HG02678 (cell line): ENCODE results near the gene FAM162B.
"Not testable (repeated sequence)": the region's sequence is repeated elsewhere in the genome, so short reads cannot be mapped to it uniquely, and the experiment has no call there.

Experiments used
- ATAC-seq: cut with Tn5 transposase; IDR thresholded peaks from one replicate; pipeline ENCODE4 v1.9.1; 2021; ENCODE audit warnings: mild to moderate bottlenecking, moderate library complexity; ENCODE audit not compliant: unreplicated experiment

The FAM162B gene

DNA sequence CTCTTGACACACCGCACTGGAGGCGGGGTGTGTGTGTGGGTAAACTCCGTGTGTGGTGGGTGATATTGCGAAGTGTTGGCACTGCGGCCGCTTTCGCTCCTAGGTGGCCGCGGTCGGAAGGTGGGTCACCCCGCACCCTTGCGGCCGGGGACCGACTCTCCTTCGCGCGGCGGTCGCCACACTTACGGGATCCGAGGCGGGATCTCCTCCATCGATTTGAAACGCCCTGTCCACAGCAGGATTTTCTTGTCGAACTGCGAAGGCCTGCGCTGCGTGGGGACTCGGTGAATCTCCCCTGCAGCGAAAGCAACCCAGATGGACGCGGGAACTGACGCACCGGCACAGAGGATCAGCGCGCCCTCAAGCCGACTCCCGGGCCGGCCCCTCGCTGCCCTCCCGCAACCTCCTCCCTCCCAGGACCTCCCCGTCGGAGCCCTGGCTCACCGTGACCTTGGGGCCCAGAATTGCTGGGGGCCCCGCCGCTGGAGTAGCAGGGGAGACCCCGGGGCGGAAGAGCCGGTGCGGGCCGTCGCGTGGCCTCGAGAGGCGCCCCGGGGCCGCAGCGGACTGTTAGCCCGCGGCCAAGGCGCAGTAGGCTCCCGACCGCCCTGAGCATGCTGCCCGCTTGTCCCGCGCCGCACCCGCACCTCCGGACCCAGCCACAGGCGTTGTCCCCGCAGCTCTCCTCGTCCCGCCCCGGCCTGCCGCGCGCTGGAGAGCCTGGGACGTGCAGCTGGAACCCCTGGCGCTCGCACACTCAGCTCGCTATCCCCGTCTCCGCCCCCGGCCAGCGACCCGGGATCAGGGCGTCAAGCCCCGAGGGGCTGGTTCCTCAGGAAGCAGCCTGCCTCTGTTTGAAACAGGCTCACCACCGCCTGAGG is at the start of gene FAM162B:
Gene FAM162B, minus strand, starts transcription at position 759 of the 881 bp plus-strand sequence. Its CDS starts 143 bp downstream, at position 616.
- ATAC-seq, result no peak

DNA sequence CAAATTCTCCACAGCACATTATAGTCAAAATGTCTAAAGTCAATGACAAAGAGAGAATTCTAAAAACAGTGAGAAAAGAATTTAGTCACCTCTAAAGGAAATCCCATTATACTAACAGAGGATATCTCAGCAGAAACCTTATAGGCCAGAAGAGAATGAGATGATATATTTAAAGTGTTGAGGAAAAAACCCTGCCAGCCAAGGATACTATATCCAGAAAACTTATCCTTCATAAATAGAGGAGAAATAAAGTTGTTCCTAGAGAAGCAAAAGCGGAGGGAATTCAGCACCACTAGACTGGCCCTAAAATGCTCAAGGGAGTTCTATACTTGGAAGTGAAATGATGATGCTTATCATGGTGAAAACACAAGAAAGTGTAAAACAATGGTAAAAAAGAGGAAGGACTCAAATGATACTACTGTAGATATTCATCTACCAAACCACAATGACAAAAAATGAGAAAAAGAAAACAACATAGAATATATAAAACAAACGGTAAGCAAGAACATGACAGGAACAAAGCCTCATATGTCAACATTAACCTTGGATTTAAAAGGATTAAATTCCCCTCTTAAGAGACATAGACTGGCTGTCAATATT is 46.6 kb upstream of the FAM162B start:
- ATAC-seq, result no peak

DNA sequence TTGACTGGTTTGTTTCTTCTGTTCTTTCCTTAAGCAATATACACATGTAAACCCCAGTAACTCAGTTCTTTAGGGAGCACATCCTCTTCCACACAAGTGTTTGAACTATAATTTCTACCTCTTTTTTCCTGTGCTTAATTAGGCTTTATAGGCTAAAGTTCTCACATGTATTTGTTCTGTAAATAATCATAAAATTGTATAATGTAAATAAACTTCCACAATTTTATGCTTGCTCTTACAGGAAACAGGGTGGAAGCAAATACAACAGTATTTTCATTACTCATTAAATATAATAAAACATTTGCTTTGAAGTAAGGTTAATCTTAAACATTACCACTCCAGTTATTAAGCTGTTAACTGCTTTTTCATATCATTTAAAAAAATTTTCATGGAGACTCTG is 36.5 kb upstream of the FAM162B start:
- no peak for ATAC-seq

DNA sequence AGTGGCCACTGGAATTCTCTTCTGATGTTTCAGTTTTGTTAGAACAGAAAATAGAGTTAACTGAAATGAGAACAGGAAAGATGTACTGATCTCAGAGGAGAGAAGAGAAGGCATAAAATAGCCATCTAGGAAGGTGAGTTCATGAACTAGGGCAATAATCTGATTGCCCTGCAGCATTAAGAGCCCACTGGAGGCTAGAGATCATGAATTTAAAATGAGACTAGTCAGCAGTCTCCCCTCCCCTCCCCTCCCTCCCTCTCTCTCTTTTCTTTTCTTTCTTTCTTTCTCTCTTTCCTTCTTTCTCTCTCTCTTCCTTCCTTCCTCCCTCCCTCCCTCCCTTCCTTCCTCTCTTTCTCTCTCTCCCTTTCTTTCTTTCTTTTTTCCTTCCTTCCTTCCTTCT is 34.4 kb upstream of the FAM162B start:
- ATAC-seq, result no peak

DNA sequence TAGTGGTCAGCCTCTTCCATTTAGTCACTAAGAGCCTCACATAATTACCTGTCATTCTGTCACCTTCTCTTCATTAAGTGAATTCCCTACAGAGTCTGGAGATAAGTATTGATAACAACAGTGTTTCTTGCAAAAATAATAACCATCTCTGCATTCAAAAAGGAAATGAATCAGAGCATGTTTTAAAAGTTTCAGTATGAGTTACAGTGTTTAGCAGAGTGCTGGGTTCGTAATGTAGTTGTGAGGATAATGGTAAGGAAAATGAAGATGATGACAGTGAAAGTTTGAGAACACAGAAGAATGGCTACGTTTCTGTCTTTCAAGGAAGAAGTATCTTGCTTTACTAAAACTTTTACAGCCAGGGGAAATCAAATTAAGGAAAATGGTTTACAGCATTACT is 32.1 kb upstream of the FAM162B start:
- no peak for ATAC-seq

DNA sequence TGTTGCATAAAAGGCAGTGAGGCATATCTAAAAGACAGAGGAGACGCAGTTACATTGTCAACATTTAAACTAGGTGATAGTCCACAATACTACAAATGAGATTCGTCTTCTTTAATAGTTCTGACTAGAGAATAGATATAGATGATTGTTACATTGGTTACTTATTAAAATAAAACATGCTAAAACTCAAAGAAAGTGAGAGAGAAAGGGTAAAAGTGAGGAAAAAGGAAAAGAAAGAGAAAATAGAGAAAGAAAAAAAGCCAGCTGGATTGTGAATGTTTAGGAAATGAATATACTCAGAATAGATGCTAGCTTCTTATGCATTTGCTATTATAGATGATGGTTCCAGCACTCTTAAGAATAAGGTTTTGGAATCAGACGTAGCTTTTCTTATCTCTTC is 27.7 kb upstream of the FAM162B start:
- ATAC-seq, result no peak

DNA sequence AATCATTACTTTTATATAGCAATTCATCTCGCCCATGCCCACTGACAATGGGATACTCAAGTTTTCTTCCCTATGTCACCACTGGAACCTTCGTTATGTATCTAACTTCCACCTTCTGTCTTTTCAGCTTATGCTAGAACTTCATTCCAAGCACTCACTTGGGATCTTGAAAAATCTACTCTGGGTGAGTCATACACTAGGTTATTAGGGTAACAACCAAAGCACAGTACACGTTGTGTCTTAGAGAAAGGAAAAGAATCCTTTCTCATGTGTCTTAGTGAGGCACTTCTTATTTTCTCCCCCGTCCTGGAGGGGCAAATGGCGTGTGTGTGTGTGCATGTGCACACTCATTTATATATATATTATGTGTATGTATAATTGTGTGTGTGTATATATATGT is 18.3 kb upstream of the FAM162B start:
- no peak for ATAC-seq

DNA sequence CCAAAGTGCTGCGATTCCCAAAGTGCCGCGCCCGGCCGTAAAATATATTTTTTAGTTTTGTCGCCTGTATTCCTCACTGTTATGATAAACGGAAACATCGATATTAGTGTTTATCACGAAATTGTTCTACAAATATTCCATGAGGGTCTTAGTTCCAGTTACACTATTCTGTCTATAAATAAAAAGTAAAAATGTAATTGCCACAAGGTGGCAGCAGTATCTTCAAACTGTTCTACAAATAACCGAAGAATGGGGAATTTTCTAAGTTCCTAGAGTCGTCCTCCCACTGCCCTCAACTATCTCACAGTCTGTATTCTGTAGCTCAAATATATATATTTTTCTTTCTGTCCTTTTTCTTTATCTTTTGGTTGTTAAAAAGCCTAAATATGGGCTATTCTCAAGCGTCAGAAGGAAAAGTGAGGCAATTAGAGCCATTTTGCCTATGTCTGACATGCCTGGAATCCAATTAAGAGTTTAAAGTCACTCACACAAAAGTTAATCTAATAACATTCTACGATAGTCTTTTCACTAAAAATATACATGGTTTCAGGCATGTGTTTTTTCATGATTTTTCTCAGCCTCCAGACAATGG is 14.2 kb upstream of the FAM162B start:
- peak; percentile 79 for ATAC-seq

DNA sequence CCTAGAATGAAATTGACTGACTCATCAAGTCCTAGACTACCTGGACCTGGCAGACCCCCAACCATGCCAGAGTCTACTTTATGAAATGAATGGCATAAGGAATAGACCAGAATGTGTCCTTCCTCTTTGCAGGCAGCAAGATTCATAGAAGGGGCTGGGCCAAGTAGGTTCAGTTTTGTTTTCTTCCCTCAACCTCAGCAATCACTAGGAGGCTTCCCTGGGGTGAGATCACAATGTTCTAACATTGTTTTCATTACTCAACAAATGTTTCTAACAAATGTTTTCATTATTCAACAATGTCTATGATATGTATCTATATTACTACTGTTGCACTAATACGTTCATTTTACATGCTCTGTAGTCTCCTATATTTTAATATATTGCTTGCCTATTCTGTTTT is 8.4 kb upstream of the FAM162B start:
- no peak for ATAC-seq

DNA sequence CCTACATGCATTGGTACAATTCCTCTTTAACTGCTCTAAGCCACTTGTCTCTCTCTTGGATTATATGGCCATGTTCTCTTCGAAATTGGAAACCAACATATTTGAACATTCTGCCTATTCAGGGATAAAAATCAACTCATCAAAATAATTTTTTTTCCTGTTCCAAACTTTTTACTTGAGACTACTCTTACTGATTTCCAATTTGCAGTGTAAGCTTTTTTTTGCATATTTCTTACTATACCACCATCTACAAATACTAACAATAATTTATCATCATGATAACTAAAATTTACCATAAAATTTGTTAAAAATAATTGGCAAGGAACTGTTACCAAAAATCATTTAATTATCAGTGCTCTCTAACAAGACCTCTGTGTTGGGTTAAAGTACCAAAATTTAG is 6.9 kb upstream of the FAM162B start:
- ATAC-seq, result no peak

DNA sequence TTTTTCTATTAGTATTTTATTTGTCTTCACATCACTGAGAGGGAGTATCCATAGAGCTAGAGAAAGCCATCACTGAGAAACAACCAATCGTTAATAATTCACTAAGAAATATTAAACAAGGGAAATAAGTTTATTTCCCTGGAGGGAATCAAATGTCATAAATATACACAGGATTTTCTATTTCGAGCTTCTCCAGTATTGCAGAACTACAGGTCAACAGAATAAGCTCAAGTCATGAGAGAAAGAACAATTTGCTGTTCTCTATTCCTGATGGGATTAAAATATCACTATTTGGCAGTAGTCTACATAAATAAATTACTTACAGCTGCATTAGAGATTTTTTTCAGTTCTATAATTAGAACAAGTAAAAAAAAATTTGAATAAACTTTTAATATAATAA is 2.2 kb upstream of the FAM162B start:
- ATAC-seq, result no peak

DNA sequence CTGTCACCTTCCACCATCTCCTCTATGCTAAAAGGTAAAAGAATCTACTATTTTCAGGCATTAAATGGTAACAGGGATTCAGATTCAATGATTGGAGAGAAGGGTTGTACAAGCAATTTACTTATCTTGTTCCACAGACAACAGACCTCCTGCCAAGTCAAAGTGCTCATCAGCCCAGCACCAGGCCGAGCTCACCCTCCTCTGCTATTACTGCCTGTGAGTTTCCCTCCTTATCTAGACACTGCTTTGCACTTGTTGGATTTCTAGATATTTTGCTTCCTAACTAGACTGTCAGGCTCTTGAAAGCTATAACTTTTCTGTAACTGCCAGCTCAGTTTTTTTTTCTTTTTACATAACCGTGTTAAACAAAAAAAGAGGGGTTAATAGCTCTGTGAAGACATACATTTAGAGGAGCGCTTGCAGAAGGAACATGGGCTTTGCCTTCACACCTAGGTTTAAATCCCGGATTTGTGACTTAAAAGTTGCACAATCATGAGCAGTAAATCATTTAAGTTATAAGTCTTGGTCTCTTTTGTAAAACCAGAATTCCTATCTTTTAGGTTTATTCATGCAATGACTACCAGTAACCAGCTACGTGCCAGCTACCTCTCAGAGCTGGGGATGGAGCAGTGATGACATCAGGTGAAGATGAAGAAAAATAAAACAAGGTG is 1.1 kb upstream of the FAM162B start:
- ATAC-seq, result no peak

DNA sequence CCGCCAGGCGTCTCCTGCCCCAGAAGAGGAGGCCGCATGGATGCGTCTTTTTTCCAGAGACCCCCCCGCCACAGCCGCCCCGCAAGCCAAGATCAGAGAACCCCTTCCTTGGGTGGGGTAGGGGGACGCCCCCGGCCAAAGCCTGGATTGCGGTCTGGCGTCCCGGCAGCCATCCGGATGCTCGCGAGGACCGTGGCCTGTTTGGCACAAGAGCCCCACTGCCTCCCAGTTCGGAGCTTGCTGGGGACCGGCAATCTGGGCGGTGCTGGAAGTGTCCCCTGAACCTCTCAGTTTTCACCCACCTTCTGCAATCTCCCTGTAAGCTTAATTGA is 924 bp downstream of the FAM162B start:
- no peak for ATAC-seq

DNA sequence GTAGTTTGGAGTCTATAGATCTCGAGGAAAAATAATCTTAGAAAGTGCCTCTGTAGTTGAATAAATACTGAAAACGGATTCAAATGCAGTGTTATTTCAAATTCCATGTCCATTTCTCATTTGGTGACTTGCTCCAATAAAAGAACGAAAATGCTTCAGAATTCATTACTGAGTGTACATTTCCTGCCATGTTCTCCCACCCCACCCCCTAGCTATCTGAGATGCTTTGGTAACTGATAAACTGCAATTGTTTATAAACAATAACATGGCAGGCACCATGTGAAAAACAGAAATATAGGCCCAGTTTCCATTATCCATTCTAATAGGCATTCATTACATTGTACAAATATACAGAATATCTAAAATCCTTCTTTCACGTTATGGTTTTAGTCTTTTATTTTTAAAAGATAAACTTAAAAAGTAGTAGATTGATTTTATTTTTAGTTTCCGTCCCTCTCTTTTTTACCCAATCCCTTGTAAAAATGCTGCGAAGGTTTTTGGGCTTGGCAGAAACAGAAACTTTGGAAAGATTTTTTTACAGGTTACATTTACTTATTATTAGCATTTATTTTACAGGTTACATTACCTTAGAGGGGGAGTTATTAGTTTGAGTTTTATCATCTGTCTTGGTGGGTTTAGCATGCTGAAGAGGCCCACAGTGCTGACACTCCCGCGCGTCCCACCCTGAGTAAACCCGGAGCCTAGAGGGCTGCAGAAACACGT is 1.5 kb downstream of the FAM162B start:
- ATAC-seq, result no peak

DNA sequence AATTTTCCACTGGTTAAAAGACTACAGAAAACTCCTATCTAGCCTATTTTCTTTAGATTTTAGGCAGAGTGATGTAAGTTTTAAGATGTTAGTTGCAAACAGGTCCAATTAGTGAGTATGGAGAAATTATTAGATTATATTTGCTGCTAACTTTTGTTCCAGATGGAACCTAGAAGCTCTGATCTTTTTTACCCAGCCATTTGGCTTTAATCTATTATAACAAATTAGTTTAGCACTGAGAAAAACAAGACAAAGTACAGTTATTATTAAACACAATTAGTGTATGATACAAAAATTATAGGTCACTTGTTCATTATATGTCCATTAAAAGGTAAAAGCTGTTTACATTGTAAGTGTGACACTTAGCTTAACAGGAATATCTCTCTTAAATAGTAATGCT is 2.5 kb downstream of the FAM162B start:
- no peak for ATAC-seq

DNA sequence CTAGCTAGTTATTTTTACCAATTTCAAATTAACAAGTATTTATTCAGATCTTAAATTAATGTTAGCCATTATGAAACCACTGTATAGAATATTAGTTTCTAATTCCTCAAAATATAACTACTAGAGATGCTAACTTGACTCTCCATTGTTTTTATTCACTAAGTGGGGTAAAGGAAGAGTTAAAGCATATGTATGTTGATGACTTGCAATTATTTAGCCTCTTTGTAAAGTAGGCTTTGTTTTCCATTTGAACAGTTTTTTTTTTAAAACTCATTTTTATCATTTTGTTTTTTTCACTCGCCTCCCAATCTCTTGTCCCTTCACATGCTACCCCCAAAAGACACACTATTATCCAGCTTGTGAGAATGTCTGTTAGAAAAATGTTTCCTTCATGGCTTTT is 3.3 kb downstream of the FAM162B start:
- no peak for ATAC-seq

DNA sequence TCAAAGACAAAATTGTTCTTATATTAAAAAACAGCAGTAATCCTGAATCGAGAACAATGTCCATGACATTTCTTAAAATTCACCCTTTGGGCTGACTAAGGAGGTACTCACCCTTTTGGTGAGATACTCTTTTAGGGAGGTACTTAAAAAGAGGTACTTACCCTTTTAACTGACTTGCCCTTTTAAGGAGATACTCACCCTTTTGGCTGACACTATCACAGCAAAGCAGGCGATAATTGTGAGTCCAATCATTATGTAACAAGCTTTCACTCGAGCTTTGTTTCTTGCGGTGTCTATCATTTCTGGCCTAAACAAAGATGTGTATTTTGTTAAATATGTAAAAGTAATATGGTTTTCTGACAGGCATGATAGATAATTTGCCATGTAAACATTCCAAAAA is 3.7 kb downstream of the FAM162B start:
- ATAC-seq, result no peak

DNA sequence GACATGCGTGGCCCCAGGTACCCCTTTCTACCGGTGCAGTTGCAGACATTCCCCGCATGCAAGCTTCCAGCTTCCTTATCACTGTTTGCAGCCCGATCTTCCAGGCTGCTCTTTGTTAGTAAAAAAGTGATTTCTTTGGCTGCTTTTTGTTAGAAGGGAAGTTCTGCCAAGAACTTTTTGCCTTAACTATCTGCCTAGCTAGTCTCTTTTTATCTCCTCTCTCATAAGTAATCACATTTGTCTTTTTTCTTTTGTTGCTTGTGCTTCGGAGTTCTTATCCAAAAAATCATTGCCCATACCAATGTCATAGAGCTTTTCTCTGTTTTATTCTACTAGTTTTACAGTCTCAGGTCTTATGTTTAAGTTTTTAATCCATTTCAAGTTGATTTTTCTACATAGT is 20.3 kb downstream of the FAM162B start:
- no peak for ATAC-seq

DNA sequence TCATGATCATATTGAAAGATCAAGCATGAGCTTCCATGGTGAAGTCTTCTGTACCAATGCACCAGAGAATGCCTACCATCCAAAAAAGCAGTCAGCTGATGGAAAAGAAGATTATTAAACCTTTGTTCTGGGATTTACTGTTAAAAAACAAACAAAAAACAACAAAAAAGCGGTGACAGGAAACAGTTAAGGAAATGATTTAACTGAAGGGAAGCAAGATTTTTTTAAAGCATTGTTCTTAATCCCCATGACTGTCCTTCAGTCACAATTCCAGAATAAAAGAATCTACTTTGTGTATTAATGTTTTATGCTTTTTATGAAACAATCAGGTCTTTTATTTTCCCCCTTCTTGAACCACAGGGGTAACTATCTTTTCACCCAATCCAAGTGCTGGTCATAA is 23.9 kb downstream of the FAM162B start:
- ATAC-seq, result no peak

DNA sequence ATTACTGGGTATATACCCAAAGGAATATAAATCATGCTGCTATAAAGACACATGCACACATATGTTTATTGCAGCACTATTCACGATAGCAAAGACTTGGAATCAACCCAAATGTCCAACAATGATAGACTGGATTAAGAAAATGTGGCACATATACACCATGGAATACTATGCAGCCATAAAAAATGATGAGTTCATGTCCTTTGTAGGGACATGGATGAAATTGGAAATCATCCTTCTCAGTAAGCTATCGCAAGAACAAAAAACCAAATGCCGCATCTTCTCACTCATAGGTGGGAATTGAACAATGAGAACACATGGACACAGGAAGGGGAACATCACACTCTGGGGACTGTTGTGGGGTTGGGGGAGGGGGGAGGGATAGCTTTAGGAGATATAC is 25.0 kb downstream of the FAM162B start:
- not testable (repeated sequence) for ATAC-seq

DNA sequence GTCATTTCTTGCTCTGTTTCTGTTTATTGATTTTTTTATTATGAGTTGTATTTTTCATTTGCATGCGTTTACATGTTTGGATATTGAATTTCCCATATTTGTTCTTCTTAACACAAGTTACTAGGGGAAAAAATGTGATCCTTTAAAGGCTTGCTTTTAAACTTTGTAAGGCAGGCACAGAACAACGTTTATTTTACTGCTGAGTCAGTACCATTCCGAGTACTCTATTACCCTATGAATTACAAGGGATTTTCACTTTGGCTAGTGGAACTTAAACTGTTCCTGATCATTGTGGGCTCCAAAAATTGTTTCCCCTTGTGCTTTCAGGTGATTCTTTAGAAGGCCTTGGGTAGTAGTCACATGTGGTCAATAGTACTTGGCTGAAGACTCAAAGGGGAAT is 28.5 kb downstream of the FAM162B start:
- no peak for ATAC-seq
